Astrocyte (in vitro differentiated cells and primary cell): ENCODE results near the gene DNHD1.

Experiments used
- EZH2 ChIP-seq: IDR thresholded peaks from 2 replicates; pipeline ENCODE4 v1.6.1; 2012; ENCODE audit warnings: mild to moderate bottlenecking, low read length, inconsistent platforms; ENCODE audit not compliant: insufficient read depth
- TF ChIP-seq, protein P1 (sequence below): IDR thresholded peaks from 2 replicates; pipeline ENCODE4 v1.5.1; 2011; ENCODE audit warnings: low read depth, mild to moderate bottlenecking, inconsistent platforms, low read length, moderate library complexity; ENCODE audit not compliant: insufficient read depth

DNA sequence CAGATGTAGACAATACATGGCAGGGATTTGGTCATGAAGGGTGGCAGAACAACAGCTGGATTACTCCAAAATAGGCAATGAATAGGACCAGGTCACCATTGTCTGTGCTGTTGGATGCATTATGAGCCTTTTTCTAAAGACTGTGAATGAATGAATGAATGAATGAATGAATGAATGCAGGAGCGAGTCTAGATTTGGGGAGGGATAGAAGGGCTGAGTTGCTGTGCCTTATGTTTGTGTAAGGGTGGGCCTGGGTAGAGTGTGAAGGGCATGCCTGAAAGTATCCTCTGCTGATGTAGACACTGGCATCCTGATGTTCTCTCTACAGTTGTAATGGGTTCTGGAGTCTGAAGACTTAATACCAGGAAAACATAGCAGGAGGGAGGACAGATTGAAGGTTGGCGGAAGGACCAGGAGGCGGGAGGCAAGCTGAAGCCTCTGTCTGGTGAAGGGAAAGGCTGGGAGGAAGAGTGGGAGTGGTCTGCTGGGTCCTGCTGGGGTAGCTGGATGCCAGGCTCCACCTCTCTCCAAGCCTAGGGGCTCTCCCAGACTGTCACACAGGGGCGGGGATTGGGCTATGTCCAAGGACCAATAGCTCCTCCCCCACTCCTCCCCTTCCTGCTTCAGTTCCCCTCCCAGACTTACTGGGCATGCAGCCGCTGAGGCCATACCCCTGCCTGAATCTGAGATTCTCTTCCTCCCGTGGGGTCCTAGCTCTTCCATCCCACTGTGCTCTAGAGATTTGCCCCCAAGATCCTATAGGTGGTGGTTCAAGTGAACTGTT lies 28.2 kb upstream of the DNHD1 start:
- TF ChIP-seq, protein P1, sequence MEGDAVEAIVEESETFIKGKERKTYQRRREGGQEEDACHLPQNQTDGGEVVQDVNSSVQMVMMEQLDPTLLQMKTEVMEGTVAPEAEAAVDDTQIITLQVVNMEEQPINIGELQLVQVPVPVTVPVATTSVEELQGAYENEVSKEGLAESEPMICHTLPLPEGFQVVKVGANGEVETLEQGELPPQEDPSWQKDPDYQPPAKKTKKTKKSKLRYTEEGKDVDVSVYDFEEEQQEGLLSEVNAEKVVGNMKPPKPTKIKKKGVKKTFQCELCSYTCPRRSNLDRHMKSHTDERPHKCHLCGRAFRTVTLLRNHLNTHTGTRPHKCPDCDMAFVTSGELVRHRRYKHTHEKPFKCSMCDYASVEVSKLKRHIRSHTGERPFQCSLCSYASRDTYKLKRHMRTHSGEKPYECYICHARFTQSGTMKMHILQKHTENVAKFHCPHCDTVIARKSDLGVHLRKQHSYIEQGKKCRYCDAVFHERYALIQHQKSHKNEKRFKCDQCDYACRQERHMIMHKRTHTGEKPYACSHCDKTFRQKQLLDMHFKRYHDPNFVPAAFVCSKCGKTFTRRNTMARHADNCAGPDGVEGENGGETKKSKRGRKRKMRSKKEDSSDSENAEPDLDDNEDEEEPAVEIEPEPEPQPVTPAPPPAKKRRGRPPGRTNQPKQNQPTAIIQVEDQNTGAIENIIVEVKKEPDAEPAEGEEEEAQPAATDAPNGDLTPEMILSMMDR: no peak
- no peak for TF ChIP-seq EZH2
